ENCODE measurements around the gene TAF1C. TPM values are rescaled to one million over a fixed set of nuclear protein-coding genes. Genes with fewer than 3 reads are reported as not detected.

TAF1C gene
- total and polyA plus RNA-seq, 9 of the 15 experiments (the other 6 are each of a cell fraction or from before 2014, with no cell fraction given), result 1.5 to 74.8 (median 21.0) TPM

GRCh38 chr16:84144859-84145639 is 41.8 kb downstream of the TAF1C start, which contains the start of the genes DNAAF1 and HSDL1 (continued):
- TF ChIP-seq HMGXB4 (CRISPR knock-in tag; IDR thresholded peaks at IDR 0.05) (no peak; the same call in 1 of the 2 replicates), RBM34 (IDR thresholded peaks at IDR 0.05; ENCODE audit: borderline replicate concordance, insufficient read depth, low read length) (no peak), THAP12 (CRISPR knock-in tag; IDR thresholded peaks at IDR 0.05) (peak; percentile 71; the same call in 1 of the 2 replicates), KHSRP (IDR thresholded peaks at IDR 0.05) (no peak), KLF1 (tag; IDR thresholded peaks at IDR 0.05) (no peak; the same call in 1 of the 2 replicates), GATAD2A (IDR thresholded peaks at IDR 0.05) (no peak), SRSF7 (optimal IDR thresholded peaks at IDR 0.05; ENCODE audit: low read depth, low read length) (no peak), ARID3A (IDR thresholded peaks at IDR 0.05; ENCODE audit: borderline replicate concordance, low read depth, low read length) (no peak), PCBP2 (IDR thresholded peaks at IDR 0.05; ENCODE audit: low read depth, low read length, poor library complexity, severe bottlenecking) (no peak), ZSCAN32 (CRISPR knock-in tag; IDR thresholded peaks at IDR 0.05) (no peak), CUX1 (CRISPR knock-in tag; IDR thresholded peaks at IDR 0.05) (no peak), FOXM1 (IDR thresholded peaks at IDR 0.05; ENCODE audit: low read depth) (no peak), FOXM1 (CRISPR knock-in tag; IDR thresholded peaks at IDR 0.05; ENCODE audit: low read depth) (no peak)
